DND-41 (cell line): ENCODE data around the gene SMCR8.

ENCODE experiments used
- ATAC-seq: fragments of 200-7000 bp; cut with Tn5 transposase; 3 replicates; pipeline ENCODE4 v1.9.1; 2021; ENCODE audit warnings: low read depth; ENCODE audit not compliant: insufficient read depth
- DNase-seq: peaks from one replicate; pipeline ENCODE4 v3.0.0-alpha.2; 2020
- H2AFZ ChIP-seq: 2 replicates; pipeline ENCODE4 v1.6.0; 2012; ENCODE audit warnings: low read depth, low read length
- H3K27ac ChIP-seq: 2 replicates; pipeline ENCODE4 v1.5.1; 2012; ENCODE audit warnings: low read length, inconsistent platforms
- H3K27me3 ChIP-seq: fragments of 200-600 bp; sonication (generic); 2 replicates; pipeline ENCODE4 v1.6.0; 2012; ENCODE audit warnings: low read length, mild to moderate bottlenecking, inconsistent platforms; ENCODE audit not compliant: insufficient read depth, poor library complexity
- H3K36me3 ChIP-seq: 2 replicates; pipeline ENCODE4 v1.5.1; 2012; ENCODE audit warnings: low read length, inconsistent platforms; ENCODE audit not compliant: insufficient read depth
- H3K4me1 ChIP-seq: 2 replicates; pipeline ENCODE4 v1.5.1; 2012; ENCODE audit warnings: mild to moderate bottlenecking, low read length; ENCODE audit not compliant: insufficient read depth
- H3K4me2 ChIP-seq: 2 replicates; pipeline ENCODE4 v1.6.0; 2012; ENCODE audit warnings: mild to moderate bottlenecking, moderate library complexity, low read length, inconsistent platforms; ENCODE audit not compliant: insufficient read depth
- H3K4me3 ChIP-seq, 2 experiments: fragments of 200-600 bp in 1 of 2; shearing (Covaris generic) in 1 of 2; 2 replicates each; pipeline ENCODE4 v1.5.1; 2012 to 2016; ENCODE audit warnings: inconsistent platforms in 2 of 2, low read length in 2 of 2, mild to moderate bottlenecking in 2 of 2, low read depth in 1 of 2, moderate library complexity in 1 of 2
- H3K79me2 ChIP-seq: 2 replicates; pipeline ENCODE4 v1.6.0; 2012; ENCODE audit warnings: low read length, inconsistent platforms; ENCODE audit not compliant: insufficient read depth
- H3K9ac ChIP-seq: 2 replicates; pipeline ENCODE4 v1.6.0; 2012; ENCODE audit warnings: low read depth, mild to moderate bottlenecking, inconsistent platforms, low read length, moderate library complexity
- H3K9me3 ChIP-seq: 2 replicates; pipeline ENCODE4 v1.5.1; 2012; ENCODE audit warnings: low read length, moderate library complexity, mild to moderate bottlenecking, inconsistent platforms; ENCODE audit not compliant: insufficient read depth, severe bottlenecking
- H4K20me1 ChIP-seq: 2 replicates; pipeline ENCODE4 v1.6.0; 2012; ENCODE audit warnings: low read length; ENCODE audit not compliant: insufficient read depth
- EZH2 ChIP-seq: IDR thresholded peaks from 3 replicates; pipeline ENCODE4 v1.6.1; 2012; ENCODE audit warnings: borderline replicate concordance, low read depth, mild to moderate bottlenecking, moderate library complexity, low read length, inconsistent platforms; ENCODE audit not compliant: severe bottlenecking
- TF ChIP-seq, protein P1 (sequence below): IDR thresholded peaks from 2 replicates; pipeline ENCODE4 v1.5.1; 2012; ENCODE audit warnings: borderline replicate concordance, low read length, moderate library complexity, mild to moderate bottlenecking; ENCODE audit not compliant: poor library complexity, severe bottlenecking; ENCODE audit errors: extremely low read depth

Gene SMCR8

DNA sequence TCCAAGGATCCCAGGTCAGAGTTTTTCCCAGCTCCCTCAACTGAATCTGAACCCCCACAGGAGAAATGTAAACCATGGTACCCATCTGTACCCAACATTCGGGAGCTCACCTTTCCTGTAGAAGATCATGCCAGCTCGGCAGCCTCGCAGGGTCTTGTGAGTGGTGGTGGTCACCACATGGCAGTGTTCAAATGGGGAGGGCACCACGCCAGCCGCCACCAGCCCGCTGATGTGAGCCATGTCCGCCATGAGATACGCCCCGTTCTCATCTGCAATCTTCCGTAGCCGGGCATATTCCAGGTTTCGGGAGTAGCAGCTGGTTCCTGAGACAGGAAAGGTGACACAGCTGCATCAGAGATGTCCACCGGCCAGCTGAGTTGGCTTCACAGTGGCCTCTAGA lies 24.8 kb downstream of the SMCR8 start:
- no peak overlapping the region for H3K27ac ChIP-seq
- no peaks in the 10 kb centered on the region for H3K79me2 ChIP-seq
- H3K9me3 ChIP-seq = no peaks in the 10 kb centered on the region
- TF ChIP-seq EZH2 = no peak
- TF ChIP-seq, protein P1, sequence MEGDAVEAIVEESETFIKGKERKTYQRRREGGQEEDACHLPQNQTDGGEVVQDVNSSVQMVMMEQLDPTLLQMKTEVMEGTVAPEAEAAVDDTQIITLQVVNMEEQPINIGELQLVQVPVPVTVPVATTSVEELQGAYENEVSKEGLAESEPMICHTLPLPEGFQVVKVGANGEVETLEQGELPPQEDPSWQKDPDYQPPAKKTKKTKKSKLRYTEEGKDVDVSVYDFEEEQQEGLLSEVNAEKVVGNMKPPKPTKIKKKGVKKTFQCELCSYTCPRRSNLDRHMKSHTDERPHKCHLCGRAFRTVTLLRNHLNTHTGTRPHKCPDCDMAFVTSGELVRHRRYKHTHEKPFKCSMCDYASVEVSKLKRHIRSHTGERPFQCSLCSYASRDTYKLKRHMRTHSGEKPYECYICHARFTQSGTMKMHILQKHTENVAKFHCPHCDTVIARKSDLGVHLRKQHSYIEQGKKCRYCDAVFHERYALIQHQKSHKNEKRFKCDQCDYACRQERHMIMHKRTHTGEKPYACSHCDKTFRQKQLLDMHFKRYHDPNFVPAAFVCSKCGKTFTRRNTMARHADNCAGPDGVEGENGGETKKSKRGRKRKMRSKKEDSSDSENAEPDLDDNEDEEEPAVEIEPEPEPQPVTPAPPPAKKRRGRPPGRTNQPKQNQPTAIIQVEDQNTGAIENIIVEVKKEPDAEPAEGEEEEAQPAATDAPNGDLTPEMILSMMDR = no peak
- H3K4me3 ChIP-seq = no peak overlapping the region
- no peak overlapping the region for H3K4me2 ChIP-seq
- ATAC-seq (no peak), DNase-seq (no peak)
- no peak overlapping the region for H3K9ac ChIP-seq
- H3K4me1 ChIP-seq = no peaks in the 10 kb centered on the region
- H3K36me3 ChIP-seq = peaks cover 68% of the 10 kb centered on the region
- no peak overlapping the region for H2AFZ ChIP-seq
- no peaks in the 10 kb centered on the region for H3K27me3 ChIP-seq
- H4K20me1 ChIP-seq = no peaks in the 10 kb centered on the region

DNA sequence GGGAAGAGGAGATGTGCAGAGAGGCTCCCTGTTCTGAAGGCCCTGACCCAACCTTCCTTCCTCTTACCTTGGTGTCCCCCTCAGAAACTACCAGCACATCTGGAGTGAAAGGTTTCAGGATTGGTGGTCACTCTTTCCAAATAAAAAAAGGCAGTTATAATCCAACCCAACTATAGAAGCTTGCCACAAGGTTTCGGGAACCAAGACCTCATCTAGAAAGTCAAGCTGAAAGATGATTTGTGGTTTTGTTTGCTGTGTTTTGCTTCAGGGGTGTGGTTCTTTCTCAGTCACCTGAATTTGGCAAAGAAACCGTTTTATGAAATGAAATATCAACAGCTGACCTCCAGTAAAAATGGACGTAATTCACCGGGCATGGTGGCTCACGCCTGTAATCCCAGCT lies 28.9 kb downstream of the SMCR8 start:
- no peaks in the 10 kb centered on the region for H3K9me3 ChIP-seq
- H3K4me2 ChIP-seq = no peak overlapping the region
- H3K4me3 ChIP-seq = no peak overlapping the region
- no peaks in the 10 kb centered on the region for H3K79me2 ChIP-seq
- no peaks in the 10 kb centered on the region for H4K20me1 ChIP-seq
- no peak for DNase-seq
- no peaks in the 10 kb centered on the region for H3K4me1 ChIP-seq
- no peak overlapping the region for H2AFZ ChIP-seq
- TF ChIP-seq EZH2 = no peak
- TF ChIP-seq, protein P1 = no peak
- ATAC-seq = no peak
- no peaks in the 10 kb centered on the region for H3K27me3 ChIP-seq
- no peak overlapping the region for H3K27ac ChIP-seq
- no peak overlapping the region for H3K9ac ChIP-seq
- peaks cover 85% of the 10 kb centered on the region for H3K36me3 ChIP-seq

DNA sequence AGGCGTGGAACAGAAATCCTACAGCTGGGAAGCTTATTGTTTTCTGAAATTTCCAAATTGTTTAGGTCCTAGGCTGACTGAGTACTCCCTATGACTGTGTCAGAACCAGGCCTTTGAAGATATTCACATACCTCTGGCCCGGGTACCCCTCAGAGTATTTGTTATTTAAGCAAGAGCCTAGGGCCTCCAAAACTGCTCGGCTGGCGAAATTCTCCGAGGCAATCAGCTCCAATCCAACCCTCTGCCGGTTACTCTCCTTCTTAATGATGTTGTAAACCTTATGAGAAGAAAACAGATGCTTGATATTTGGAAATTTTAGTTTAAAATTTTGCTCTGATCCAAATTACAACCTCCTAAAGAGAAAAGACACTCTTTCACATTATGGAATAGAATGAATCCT lies 38.4 kb downstream of the SMCR8 start:
- Histone ChIP-seq H3K4me1 (no peaks in the 10 kb centered on the region), H4K20me1 (no peaks in the 10 kb centered on the region; the same call in 1 of the 2 replicates), H3K9ac (no peak overlapping the region), H3K79me2 (peaks cover 9% of the 10 kb centered on the region), H3K9me3 (no peaks in the 10 kb centered on the region), H3K4me2 (no peak overlapping the region), H3K36me3 (peaks cover 50% of the 10 kb centered on the region), H3K27ac (no peak overlapping the region), H2AFZ (no peak overlapping the region), H3K4me3 (no peak overlapping the region), H3K27me3 (no peaks in the 10 kb centered on the region)
- DNase-seq = no peak
- TF ChIP-seq, protein P1 = no peak
- no peak for ATAC-seq

DNA sequence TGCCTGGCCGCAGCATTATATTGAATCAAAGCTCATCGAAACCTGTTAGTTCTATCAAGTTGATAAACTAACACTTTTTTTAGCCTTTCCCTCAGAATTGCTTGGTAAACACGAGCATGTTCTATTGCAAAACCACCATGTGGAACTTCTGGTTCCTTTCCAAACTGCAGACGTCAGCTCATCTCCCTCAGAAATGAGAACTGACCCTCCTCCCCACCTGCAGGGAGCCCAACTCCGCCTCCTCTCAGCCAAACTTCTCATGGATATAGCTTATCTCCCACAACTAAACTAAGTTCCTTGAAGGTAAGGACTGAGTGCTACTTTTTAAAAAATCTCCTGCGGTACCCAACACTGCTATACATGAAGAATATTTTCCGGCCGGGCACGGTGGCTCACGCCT lies 41.5 kb downstream of the SMCR8 start:
- Histone ChIP-seq H3K9me3 (no peaks in the 10 kb centered on the region), H3K36me3 (peaks cover 59% of the 10 kb centered on the region), H3K4me2 (no peak overlapping the region), H3K27me3 (no peaks in the 10 kb centered on the region), H3K4me3 (no peak overlapping the region), H3K27ac (no peak overlapping the region), H3K9ac (no peak overlapping the region), H2AFZ (no peak overlapping the region), H3K4me1 (peaks cover 3% of the 10 kb centered on the region), H3K79me2 (peaks cover 27% of the 10 kb centered on the region), H4K20me1 (no peaks in the 10 kb centered on the region; the same call in 1 of the 2 replicates)
- no peak for ATAC-seq
- TF ChIP-seq, protein P1 = no peak
- no peak for TF ChIP-seq EZH2
- no peak for DNase-seq
